Measurements from ENCODE around the gene DRAM1. TPM values are rescaled to one million over a fixed set of nuclear protein-coding genes. Genes with fewer than 3 reads are reported as not detected.

Gene DRAM1
- total and polyA plus RNA-seq, 2 of the 4 experiments (the other 2 are of a cell fraction), result 20.0 to 27.2 TPM

GRCh38 chr12:101832030-101832429 lies 45.4 kb upstream of the DRAM1 start:
- Histone ChIP-seq H4K8ac (ENCODE audit: low read depth in 2 of 2, low read length in 2 of 2) (no peak overlapping the region), H3K23ac (ENCODE audit: low read depth, low read length) (no peak overlapping the region), H3K9ac (ENCODE audit: low read depth, low read length) (no peak overlapping the region), H3K4me2 (ENCODE audit: low read depth, low read length) (no peak overlapping the region), H2BK120ac (ENCODE audit: low read depth, low read length) (no peak overlapping the region), H2AK5ac (ENCODE audit: low read depth, low read length) (no peak overlapping the region), H4K5ac (ENCODE audit: low read depth, low read length) (no peak overlapping the region), H3K4me3 (ENCODE audit: insufficient read depth, low read depth, low read length) (no peak overlapping the region), H2BK5ac (ENCODE audit: low read depth, low read length, poor library complexity, severe bottlenecking) (no peak overlapping the region), H2BK15ac (ENCODE audit: low read depth, low read length) (no peak overlapping the region), H3K4ac (ENCODE audit: low read depth, low read length) (no peak overlapping the region), H3K79me1 (ENCODE audit: low read depth in 1 of 2, low read length in 2 of 2) (peaks cover 8 to 20% of the 10 kb centered on the region in 2 experiments; a peak in 3 of 4 replicates), H3K27ac (ENCODE audit: insufficient read depth, low read length) (no peak overlapping the region), H2AFZ (replicated peaks; ENCODE audit: low read length, poor library complexity) (no peak overlapping the region), H4K91ac (ENCODE audit: insufficient read depth, low read depth, low read length) (no peak overlapping the region), H4K20me1 (ENCODE audit: insufficient read depth, low read length) (no peaks in the 10 kb centered on the region), H3K9me3 (ENCODE audit: control insufficient read depth, insufficient read depth, low read length) (no peaks in the 10 kb centered on the region), H3K27me3 (ENCODE audit: control insufficient read depth, insufficient read depth, low read length) (no peaks in the 10 kb centered on the region), H3K14ac (replicated peaks; ENCODE audit: low read depth, low read length) (no peak overlapping the region), H2BK20ac (ENCODE audit: low read depth, low read length) (no peak overlapping the region), H3K9me1 (ENCODE audit: insufficient read depth, low read length) (no peaks in the 10 kb centered on the region), H3K56ac (ENCODE audit: extremely low read depth, insufficient read depth, low read length) (no peak overlapping the region), H3K18ac (ENCODE audit: low read depth, low read length) (no peak overlapping the region), H3K36me3 (ENCODE audit: control insufficient read depth, insufficient read depth, low read length) (no peaks in the 10 kb centered on the region), H2AK9ac (replicated peaks; ENCODE audit: low read depth, low read length, poor library complexity) (no peak overlapping the region), H3K4me1 (ENCODE audit: control insufficient read depth, insufficient read depth, low read length) (no peaks in the 10 kb centered on the region)
- WGBS, 2 experiments (ENCODE audit: extremely low coverage in 2 of 2, insufficient read length in 1 of 2), result no CpG with 5 or more reads among the region's 1 CpG
- ChIA-PET CTCF (interaction anchor here (0.8 to 4.4 kb wide), 3 partner anchors 7 to 78 kb away, joined by 3 to 19 read pairs (median 18); no protein-coding TSS in a partner anchor), POLR2A (ENCODE audit: unreplicated experiment) (no interaction called here)
- no TSS peak for BruUV-seq (replicated peaks)
- intact Hi-C loops (cut with micrococcal nuclease) (loop anchor here (10.0 kb wide), 1 partner anchor 267 kb away; no protein-coding TSS in a partner anchor), dilution Hi-C loops (cut with HindIII; ENCODE audit: low sequenced_read_pairs, unreplicated experiment) (no loop called here), in situ Hi-C loops (cut with MboI; ENCODE audit: low sequenced_read_pairs) (no loop called here)
- TF ChIP-seq CEBPB (IDR thresholded peaks at IDR 0.05; ENCODE audit: low read depth, low read length) (no peak), BHLHE40 (IDR thresholded peaks at IDR 0.05; ENCODE audit: low read depth, low read length) (no peak), NFE2L2 (IDR thresholded peaks at IDR 0.05; ENCODE audit: low read depth, low read length) (no peak)
- ATAC-seq (ENCODE audit: low read depth), result no peak
- no peak for DNase-seq

All from IMR-90 (cell line).